PFSK-1 (cell line): Measurements from ENCODE around the gene ABLIM2.

Source experiments
- FOXP2 ChIP-seq: optimal IDR thresholded peaks from 2 replicates; pipeline ENCODE3; 2011; ENCODE audit warnings: borderline replicate concordance, control low read depth, inconsistent platforms; ENCODE audit not compliant: insufficient read depth; ENCODE audit errors: extremely low read length, extremely low read depth
- POLR2AphosphoS5 ChIP-seq: IDR thresholded peaks from 2 replicates; pipeline ENCODE4 v1.6.1; 2012; ENCODE audit warnings: low read depth, mild to moderate bottlenecking, control low read depth, low read length, moderate library complexity
- SIN3A ChIP-seq: IDR thresholded peaks from 2 replicates; pipeline ENCODE4 v1.6.1; 2012; ENCODE audit warnings: mild to moderate bottlenecking, low read length, moderate library complexity, borderline replicate concordance; ENCODE audit not compliant: insufficient read depth
- TAF1 ChIP-seq: IDR thresholded peaks from 2 replicates; pipeline ENCODE4 v1.6.1; 2012; ENCODE audit warnings: low read length, control low read depth, borderline replicate concordance; ENCODE audit not compliant: insufficient read depth
- TF ChIP-seq, protein P1 (sequence below), 2 experiments: IDR thresholded peaks; 2 replicates each; pipeline versions ENCODE4 v1.6.1 to v1.8.0; 2011 to 2012; ENCODE audit warnings: low read depth in 2 of 2, low read length in 2 of 2, control low read depth in 1 of 2, inconsistent platforms in 1 of 2, mild to moderate bottlenecking in 1 of 2, moderate library complexity in 1 of 2; ENCODE audit not compliant: insufficient read depth in 1 of 2

ABLIM2 gene

DNA sequence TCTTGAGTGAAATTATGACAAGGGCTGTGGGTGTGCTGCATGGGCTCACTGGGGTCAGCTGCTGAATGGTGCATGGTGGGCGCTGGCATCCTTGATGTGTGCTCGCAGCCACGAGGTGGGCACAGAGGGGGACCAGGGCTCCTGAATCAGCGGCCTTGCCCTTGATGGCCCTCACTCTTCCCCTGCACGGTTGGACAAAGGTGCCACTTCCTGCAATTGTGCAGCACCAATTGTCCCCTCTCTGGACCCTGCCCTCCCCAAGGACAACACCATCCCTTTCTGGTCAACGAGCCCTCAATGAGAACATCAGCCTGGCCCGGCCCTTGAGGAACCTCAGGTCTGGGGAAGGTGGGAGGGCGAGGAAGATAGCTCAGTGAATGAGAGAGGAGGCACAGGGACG, 16.1 kb downstream of the ABLIM2 start:
- TF ChIP-seq TAF1 (no peak), SIN3A (no peak)
- TF ChIP-seq, protein P1, sequence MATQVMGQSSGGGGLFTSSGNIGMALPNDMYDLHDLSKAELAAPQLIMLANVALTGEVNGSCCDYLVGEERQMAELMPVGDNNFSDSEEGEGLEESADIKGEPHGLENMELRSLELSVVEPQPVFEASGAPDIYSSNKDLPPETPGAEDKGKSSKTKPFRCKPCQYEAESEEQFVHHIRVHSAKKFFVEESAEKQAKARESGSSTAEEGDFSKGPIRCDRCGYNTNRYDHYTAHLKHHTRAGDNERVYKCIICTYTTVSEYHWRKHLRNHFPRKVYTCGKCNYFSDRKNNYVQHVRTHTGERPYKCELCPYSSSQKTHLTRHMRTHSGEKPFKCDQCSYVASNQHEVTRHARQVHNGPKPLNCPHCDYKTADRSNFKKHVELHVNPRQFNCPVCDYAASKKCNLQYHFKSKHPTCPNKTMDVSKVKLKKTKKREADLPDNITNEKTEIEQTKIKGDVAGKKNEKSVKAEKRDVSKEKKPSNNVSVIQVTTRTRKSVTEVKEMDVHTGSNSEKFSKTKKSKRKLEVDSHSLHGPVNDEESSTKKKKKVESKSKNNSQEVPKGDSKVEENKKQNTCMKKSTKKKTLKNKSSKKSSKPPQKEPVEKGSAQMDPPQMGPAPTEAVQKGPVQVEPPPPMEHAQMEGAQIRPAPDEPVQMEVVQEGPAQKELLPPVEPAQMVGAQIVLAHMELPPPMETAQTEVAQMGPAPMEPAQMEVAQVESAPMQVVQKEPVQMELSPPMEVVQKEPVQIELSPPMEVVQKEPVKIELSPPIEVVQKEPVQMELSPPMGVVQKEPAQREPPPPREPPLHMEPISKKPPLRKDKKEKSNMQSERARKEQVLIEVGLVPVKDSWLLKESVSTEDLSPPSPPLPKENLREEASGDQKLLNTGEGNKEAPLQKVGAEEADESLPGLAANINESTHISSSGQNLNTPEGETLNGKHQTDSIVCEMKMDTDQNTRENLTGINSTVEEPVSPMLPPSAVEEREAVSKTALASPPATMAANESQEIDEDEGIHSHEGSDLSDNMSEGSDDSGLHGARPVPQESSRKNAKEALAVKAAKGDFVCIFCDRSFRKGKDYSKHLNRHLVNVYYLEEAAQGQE (IDR thresholded peaks at IDR 0.05; ENCODE audit: insufficient read depth in 1 of 2, low read depth in 2 of 2, low read length in 2 of 2): no peak

GRCh38 chr4:8141935-8142334, 16.7 kb downstream of the ABLIM2 start:
- TF ChIP-seq, protein P1 (IDR thresholded peaks at IDR 0.05; ENCODE audit: insufficient read depth in 1 of 2, low read depth in 2 of 2, low read length in 2 of 2): no peak
- no peak for TF ChIP-seq TAF1
- no peak for TF ChIP-seq POLR2AphosphoS5
- no peak for TF ChIP-seq FOXP2
- TF ChIP-seq SIN3A: no peak

DNA sequence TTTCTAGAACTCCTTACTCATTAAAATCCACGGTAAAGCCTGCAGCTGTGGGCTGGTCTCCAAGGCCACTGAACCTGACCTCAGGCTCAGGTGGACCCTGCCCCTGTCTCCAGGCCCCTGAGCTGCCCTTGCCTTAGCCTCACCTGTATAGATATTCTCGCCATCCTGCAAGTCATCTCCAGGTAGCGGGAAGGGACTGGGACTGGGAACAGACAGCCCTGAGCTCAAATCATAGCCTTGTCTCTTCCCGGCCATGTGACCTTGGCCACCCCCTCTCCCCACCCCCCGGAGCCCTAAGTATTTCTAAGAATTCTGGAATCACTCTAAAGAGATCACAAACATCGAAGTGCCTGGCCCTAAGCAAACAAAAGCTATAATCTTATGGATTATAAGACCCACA, 17.7 kb downstream of the ABLIM2 start:
- TF ChIP-seq TAF1: no peak

- TF ChIP-seq FOXP2: no peak
- TF ChIP-seq POLR2AphosphoS5: no peak
- no peak for TF ChIP-seq TAF1
- no peak for TF ChIP-seq SIN3A
- TF ChIP-seq, protein P1 (IDR thresholded peaks at IDR 0.05; ENCODE audit: insufficient read depth in 1 of 2, low read depth in 2 of 2, low read length in 2 of 2): no peak
Observed at GRCh38 chr4:8136972-8137710, 21.5 kb downstream of the ABLIM2 start.

DNA sequence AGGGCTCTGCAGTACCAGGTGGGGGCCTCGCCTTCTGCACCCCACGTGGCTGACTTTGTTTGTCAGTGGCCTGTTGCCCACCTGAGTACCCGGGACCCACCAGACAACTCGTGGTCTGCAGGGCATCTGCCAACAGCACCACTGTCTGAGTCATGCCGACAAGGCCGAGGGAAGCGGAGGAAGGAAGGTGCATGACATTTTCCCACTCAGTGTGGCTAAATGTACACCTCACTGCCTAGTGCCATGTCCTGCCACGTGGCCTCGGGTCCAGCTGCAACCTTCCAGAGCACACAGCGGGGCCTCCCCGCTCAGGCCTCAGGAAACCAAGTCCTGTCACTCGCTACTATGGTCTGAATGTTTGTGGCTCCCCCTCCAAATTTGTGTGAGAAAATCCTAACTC, 22.1 kb downstream of the ABLIM2 start:
- TF ChIP-seq SIN3A: no peak
- TF ChIP-seq, protein P1 (IDR thresholded peaks at IDR 0.05; ENCODE audit: insufficient read depth in 1 of 2, low read depth in 2 of 2, low read length in 2 of 2): no peak
